HG02678 (cell line): ENCODE data around the gene APOL5.

Source experiments
- ATAC-seq: cut with Tn5 transposase; IDR thresholded peaks from one replicate; pipeline ENCODE4 v1.9.1; 2021; ENCODE audit warnings: mild to moderate bottlenecking, moderate library complexity; ENCODE audit not compliant: unreplicated experiment

The APOL5 gene

DNA sequence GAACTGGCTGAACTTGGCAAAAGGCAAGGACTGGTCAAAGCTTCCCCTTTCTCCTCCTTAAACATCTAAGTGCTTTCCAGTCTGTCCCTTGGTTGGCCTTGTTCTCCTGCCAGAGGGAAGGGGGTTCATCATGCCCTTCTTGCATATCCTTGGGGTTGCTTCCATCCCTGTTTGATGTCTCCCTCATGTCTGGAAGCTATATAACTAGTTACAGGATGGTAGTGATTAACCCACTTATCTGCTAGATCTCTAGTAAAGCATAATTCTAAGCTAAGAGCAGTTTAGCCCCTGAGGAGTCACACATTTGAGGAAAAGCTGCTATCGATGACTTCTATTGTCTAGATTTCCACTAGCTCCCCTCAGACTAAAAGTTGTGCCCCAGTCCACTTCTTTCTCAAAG is 22.9 kb downstream of the APOL5 start:
- no peak for ATAC-seq

DNA sequence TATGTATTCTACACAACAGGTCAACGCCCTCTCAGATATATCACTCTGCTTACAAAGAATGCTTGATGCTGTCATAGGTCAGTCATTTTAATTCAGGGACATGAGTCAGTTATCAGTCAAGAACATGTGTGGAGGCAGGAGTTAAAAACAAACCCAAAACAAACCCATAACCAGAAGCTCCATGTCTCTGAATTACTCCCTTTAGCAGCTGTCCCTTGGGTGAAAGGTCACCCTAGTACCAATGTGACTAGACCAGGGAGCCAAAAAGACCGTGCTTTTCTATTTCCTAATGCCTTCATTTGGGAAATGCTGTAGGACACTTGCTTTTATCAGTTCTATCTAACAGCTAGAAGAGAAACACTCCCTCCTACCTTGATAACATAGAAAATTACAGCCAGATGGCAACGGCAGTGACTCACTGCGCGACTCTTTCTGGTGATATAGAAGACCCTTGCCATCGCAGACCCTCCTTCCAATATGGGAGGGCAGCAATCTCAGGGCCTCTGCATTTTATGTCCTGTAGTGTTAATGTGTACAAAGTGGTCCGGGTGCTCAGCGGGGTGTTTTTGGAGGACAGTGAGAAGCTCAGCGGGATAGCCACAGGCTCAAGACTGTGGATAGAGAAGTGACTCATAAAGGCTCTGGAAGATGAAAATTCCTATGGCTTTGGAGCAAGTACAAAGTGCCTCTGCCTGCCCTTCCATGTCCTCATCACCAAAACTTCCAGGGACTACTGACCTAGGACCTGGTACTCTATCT is 24.8 kb downstream of the APOL5 start:
- no peak for ATAC-seq

DNA sequence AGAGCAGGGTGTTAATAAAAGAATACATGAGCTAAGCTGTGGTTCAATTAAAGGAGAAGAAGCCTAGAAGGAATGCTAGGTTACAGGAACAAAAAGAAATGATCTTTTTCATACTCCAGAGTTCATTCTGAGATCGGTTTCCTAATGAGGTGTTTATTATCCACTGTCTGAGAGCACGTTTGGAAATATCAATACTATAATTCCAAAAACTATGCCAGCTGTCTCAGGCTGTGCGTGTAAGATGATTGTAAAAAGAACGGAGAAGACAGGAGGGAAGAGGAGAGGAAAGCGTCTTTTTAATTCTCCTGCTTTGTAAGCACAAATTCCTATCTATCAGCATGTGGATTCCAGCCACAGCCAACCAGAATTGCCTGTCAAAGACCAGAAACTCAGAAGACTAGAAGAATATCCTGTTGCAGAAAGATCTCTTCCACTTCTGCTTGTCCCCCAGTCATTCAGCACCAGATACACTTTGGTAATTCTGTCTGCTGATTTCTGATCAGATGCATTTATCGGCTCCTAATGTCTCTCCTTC is 25.7 kb downstream of the APOL5 start:
- no peak for ATAC-seq

DNA sequence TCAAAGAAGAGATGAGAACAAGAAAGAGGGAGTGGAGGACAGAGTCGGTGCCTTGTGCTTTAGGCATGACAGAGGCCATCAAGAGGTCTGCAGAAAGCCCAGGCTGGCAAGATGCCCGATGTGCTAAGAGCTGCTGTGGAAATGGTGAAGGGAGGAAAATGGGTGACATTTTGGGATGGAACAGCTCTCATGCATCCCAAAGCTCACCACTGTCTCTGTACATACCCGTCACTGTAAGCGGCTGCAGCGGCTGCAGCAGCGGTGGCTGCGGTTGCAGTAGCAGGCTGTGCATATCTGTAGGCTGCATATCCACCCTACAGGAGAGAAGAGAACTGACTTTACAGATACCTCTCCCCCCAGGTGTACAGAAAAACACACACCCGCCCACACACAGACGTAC is 28.6 kb downstream of the APOL5 start:
- no peak for ATAC-seq

DNA sequence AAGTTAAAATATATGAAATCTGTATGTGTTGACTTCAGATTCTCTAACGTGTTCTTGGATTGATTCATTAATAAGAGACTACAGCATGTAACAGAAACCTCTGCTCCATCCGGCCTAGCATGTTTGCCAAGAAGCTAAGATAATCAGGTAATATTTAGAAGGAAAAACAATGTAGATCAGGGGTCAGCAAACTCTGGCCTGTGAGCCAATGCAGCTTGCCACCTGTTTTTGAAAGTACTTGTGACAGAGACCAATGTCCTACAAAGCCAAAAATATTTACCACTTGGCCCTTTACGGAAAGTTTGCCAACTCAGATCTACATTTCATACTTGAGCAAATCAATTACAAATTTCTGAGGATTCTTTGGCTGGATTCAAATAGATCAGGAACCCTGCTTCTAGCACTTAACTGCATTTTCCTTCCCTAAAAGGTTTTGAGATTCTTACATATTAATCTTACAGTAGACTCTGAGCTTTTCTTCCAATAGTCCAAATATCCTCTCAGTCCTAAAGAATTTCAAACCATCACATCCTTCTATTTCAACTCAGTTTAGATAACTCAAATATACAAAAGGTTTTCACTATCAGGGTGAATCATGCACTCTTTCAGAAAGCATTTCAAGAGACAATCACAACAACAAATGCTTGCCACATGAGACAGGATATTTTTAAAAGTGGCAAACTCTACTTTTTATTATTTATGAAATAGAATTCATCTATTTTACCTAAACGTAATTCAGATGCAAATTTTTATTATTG is 29.5 kb downstream of the APOL5 start:
- ATAC-seq: no peak

DNA sequence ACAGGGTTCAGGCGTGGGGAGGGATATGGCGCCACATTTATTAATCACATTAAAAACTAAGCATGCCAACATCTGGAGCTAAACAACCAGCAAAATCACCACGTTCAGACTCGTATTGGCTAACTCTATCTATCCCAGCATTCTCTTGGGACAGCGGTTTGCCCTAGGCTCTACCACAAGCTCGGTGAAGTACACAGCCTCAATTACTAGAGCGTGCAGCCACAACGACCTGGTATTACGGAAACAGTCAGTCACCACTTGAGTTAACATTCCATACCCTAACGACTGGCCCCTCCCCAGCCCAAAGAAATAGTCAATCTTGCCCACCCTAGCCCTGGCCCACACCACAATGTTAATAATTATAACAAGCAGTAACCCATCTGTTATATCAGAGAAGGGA is 32.1 kb downstream of the APOL5 start:
- peak; percentile 93 for ATAC-seq

DNA sequence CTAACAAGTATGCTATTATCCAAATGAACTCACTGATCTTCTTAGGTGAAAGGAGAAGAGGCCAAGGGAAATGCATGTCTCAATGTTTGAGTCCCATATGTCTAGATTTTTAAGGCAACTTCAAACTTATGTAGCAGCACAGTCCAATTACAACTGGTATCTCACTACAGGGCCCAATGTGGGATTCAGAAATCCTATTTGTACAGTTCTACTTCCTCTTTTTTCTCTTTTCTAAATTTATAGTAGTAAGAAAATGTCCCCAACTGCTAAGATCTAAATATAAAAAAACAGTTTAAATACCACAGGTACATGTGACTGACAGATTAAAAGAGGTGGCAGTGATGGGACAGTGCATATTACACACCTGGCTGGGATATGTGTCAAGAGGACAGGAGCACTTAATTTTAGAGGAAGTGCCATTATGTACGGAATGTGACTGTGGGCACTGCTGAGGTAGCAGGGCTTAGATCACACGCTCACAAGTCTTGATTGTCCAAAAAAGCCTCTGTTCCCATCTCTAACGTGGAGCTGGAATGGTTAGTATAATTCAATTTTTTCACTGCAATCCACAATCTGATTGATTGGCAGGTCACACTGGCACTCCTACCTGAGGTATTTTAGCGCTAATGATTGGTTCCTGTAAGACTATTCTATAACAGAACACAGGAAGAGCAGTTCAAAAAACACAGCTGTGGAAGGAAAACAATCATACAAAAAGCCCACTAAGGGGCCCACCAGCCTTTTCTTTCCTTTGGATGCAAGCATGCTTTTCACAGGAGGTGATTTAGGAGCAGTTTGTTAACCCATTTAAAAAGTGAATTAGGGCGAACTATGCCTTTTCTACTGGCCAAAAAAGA is 34.6 kb downstream of the APOL5 start:
- ATAC-seq: no peak

DNA sequence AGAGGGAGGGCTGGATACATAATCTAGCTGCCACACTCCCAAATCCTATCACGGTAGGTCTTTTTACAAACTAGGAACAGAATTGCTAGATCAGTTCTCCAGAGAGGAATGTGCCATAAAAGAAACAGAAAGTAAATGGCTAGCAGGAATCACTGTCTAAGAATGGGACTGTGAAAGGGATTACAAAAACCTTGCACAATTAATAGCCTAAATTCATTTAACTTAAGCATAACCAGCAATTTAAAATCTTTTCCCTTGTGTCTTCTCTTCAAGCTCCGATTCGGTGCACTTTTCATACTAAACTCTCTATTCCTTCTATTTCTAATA is 35.2 kb downstream of the APOL5 start:
- ATAC-seq: no peak

DNA sequence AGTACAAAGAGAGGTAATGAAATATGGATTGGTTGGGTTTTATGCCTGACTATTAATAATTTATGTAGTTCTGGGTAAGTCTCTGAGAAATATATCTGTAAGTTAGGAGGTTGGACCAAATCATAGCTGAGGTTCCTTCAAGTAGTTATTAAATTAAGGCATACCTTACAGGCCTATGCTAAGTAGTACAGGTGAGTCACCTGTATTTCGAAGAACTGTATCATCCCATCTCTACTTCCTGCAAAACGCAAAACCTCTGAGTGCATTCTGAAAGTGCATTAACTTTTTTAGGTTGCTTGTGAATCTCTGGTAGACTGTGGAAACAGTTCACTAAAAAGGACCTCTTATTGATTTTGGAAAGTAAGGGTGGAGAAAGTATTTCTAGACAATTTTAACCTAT is 37.1 kb downstream of the APOL5 start:
- ATAC-seq: no peak

DNA sequence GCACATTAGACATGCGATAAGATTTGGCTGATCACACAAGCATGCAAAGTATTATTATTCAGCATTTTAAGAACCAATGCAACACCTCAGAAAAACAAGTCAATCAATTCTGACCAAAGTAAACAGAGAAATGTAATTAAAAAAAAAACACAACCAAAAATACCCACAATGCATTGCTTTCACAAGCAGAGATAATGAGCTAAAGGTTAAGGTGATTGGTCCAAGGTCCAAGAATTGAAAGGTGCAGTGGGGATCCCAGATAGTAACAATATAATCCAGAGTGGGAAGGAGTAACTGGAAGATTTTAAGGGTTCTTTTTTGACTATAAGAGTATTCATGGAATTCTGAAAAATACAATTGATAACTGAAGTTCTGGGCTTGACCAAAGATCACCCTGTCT is 39.0 kb downstream of the APOL5 start:
- no peak for ATAC-seq

DNA sequence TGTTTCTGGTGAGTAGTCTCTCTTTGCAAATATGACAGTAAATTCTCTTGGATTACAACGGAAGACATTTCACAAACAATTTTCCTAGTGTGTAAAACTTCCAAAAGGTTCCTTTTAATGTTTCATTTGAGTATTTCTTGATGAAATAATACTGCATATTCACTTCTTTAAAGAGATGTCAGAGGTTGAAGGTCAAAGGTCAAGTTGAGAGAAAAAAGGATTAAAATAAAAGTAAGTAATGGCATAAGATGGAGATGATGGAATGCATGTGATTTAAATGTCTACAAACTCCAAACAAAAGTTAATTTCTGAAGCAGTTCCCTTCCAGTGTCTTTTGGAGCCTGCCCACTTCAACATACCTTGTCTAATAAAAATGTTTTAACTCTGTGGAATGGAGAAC is 40.7 kb downstream of the APOL5 start:
- ATAC-seq: no peak

DNA sequence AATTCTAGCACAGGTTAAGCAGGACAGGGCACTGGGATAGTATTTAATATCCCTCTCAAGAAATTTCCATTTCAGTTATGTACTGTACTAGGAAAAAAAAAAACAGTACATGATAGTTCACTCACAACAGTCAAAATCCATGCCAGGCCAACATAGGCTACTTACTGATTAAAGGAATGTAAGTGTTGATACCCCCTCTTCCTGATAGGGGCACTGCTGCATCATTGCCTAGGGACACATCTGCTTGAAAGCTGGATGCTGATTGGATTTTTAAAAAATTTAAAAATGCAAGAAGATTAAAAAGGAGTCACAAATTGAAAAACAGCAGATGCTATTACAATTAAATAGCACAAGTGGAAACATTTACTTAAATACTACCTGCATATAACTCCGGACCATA is 43.4 kb downstream of the APOL5 start:
- ATAC-seq: no peak

DNA sequence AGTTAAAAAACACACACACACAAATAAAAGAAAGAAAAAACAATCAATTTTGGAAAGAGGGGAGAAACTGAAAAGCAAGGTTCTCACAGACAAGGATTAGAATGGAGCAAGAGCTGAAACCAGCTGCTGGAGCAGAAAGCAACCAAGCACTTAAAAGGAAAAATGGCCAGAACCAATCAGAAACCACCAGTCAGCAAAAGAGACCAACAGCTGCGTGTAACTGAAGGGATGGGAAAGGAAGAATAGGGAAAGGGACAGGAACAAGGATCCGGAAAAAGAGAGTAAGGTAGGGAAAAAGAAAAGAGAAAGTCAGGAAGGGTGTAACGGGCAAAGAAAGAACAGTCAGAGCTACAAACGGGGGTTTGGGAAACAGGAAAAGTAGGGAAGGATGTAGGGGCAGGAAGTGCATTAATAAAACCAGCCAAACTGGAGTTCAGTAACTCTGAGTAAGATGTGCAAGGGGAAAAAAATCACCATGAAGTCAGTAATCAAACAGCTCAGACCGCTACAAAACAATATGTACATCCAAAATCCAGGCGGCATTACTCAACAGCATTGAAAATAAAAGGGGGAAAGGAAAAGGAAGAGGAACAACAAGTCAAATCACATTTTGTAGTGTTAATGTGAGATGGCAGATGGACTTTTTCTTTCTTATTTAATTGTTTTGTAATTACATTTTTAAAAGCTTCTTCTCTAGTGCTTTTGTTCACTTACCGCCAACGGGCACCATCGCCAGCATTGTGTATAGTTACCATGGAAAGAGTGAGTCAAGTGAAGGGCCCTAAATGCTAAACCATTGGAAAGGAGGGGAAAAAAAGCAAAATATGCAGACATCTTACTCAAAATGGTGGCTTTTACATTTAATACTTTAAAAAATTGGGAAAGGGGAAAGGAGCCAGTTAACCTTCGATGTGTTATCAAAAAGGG is 49.2 kb downstream of the APOL5 start:
- no peak for ATAC-seq

DNA sequence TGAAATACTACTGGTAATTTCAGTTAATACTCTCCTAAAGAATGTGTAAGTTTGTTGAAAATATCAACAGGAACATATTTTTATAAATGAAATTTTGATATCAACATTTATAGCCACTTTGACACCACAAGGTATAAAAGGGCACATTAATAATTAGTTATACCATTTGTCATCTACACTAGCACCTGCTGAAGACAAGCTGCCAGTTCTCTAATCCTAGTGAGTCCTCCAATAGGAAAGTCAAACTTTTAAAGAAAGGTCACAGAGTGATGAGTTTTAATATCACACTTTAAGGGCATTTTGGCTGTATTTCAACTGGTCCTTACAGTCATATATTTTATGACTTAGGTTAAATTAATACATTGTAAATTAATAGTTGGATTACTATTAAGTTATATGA is 52.3 kb downstream of the APOL5 start:
- ATAC-seq: no peak

DNA sequence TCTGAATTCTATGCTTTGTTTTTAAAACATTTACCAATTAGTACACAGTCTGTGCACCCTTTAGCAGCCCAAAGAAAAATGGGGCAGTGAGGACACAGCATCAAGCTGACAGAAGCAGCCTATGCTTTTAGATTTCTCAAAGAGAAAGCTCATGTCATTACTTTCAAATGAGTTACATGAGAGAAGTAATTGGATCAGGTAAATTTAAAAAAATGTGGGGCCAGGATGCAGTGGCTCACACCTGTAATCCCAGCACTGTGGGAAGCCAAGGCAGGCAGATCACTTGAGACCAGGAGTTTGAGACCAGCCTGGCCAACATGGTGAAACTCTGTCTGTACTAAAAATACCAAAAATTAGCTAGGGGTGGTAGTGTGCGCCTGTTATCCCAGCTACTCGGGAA is 57.7 kb downstream of the APOL5 start:
- no peak for ATAC-seq

DNA sequence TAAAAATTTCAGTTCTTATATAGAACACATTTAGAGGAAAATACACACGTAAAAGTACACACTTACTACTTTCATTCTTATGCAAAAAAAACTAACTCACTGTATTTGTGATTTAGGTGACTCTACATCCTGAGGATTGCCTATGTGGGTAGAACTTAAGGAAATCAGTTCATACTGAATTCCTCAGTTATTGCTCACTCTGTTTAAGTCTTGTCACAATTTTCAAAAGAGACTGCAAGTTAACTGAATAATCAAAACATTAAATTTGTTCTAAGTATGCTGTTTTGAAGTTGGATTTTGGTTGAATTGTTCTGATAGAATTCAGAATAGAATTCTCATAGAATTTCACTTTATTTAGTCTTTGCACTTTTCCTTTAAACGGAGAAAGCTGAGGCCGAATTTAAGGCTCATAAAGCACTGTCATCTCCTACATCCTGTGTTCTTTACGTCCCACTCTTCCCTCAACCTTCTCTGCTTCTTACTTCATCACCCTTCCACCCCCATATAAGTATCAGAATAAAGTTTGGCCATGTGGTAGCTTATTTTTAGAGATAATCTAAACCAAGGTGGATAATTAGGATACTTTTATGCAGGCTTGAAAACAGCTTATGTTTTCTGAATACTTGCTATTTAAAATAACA is 59.8 kb downstream of the APOL5 start:
- no peak for ATAC-seq
